NCI-H2196 treated with DMSO at 0.1 percent for 48 hours (cell line): ENCODE data around the gene NDUFA6.
"Not testable (repeated sequence)": the region's sequence is repeated elsewhere in the genome, so short reads cannot be mapped to it uniquely, and the experiment has no call there.

Source experiments
- DNase-seq: peaks from one replicate; lab custom pipeline; 2025; ENCODE audit not compliant: unreplicated experiment; lab: John Stamatoyannopoulos, UW

NDUFA6 gene

GRCh38 chr22:42114721-42115120 is 24.1 kb upstream of the NDUFA6 start:
- DNase-seq = no peak

DNA sequence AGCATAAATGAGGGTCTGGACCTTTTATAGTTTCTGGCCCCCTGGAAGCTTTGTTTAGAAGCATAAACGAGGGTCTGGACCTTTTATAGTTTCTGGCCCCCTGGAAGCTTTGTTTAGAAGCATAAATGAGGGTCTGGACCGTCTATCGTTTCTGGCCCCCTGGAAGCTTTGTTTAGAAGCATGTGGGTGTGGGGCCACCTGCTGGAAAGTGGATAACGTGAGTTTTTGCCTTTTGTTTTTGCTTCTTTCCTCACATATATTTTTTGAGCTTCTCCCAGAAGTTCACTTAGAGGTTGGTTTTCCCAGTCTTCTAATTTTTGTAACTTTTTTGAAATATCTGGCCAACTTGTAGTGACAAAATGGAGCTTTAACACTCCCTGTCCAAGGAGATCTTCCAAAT is 22.2 kb upstream of the NDUFA6 start:
- not testable (repeated sequence) for DNase-seq

- no peak for DNase-seq
Measured at GRCh38 chr22:42111798-42112197, 21.2 kb upstream of the NDUFA6 start.

GRCh38 chr22:42108848-42109247 is 18.3 kb upstream of the NDUFA6 start:
- DNase-seq = no peak

DNA sequence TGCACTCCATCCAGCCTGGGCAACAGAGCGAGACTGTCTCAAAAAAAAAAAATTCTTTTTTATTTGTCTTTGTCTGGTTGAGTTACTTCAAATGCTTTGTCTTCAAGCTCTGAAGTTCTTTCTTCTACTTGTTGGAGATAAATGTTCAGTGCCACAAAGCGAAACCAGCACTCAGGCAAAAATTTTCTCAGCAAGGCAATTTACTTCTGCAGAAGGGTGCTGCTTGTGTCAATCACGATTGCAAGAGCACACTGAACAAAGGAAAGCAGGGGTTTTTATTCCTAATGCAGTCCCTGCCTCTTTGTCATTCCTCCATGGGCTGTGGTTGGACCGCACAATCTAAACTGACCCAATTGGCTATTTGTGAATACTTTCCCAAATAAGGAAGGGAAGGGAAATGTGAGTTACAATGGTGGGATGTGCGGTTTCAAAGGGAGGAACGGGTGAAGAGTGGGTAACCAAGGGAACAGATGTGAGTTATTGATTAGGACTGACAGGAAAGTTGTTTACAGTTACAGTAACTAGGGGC is 13.8 kb upstream of the NDUFA6 start:
- DNase-seq = not testable (repeated sequence)

DNA sequence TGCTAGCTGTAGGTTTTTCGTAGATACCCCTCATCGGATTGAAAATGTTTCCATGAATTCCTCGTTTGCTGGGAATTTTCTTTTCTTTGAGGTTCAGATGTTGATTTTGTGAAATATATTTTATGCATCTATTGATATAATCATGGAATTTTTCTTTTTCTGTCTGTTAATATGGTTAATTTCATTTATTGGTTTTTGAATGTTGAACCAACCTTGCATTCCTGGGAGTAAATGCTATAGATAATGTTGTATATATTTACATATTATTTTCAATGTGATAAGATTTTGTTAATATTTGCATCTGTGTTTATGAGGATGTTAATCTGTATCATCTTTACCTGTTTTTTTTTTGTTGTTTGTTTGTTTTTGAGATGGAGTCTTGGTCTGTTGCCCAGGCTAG is 10.6 kb upstream of the NDUFA6 start:
- DNase-seq = no peak

DNA sequence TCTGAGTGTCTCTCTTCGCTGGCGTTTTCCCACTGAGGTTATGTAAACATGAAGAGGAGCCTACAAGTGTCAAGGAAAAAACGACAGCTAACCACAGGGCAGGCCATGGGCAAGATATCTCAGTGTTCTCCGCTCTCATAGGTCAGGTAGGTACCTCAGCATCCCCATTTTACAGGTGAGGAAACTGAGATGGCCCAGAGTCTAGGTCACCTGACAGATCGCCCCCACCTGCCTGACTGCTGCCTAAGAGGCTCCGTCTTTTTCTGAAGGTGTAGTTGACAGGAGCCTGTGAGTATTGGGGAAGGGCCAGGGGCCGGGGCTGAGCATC is 847 bp upstream of the NDUFA6 start:
- DNase-seq = no peak

DNA sequence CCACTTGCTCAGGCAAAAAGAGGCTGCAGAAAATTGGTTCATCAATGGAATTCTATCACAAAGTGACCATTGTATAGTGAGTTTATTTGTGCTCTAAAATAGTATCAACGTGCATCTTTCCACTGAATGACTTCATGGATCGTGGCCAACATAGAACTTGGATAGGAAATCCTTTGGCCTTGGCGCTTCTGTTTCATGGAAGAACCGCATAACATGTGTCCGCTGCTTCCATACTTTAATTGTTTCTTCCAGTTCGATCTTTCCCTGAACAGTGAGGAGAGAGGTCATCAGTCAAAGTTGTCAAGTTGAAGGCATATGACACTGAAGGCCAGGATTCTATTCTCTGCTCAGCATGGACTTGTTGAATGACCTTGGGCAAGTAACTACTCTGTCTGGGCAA is 4.5 kb downstream of the NDUFA6 start:
- DNase-seq = no peak

DNA sequence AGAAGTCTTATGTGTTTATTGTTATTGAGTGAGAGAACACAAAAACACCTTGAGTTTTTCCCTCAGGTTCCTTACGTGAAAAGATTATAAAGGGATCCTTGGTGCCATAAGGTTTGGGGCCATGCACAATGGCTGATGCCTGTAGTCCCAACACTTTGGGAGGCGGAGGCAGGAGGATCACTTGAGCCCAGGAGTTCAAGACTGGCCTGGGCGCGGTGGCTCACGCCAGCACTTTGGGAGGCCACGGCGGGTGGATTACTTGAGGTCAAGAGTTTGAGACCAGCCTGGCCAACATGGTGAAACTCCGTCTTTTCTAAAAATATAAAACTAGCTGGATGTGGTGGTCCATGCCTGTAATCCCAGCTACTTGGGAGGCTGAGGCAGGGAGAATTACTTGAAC is 5.7 kb downstream of the NDUFA6 start:
- DNase-seq = no peak

GRCh38 chr22:42083119-42083518 is 7.5 kb downstream of the NDUFA6 start:
- DNase-seq = no peak

DNA sequence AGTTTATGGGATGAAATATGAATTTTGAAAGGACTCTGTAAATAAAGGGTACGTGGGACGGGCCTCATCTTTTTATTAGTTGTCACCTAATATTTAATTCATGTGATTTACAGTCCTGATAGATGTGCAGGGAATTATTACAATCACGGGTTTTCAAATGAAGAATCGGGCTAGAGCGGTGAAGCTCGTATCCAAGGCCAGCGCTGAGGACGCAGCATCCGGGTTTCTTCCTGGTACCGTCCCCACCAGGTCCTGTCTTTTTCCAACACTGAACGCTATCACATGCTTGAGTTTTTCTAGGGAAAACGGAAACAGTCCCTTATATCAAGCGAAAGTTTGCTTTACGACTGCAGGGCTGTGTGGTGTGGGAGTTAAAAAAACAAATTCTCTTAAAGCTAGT is 10.3 kb downstream of the NDUFA6 start:
- DNase-seq = no peak

DNA sequence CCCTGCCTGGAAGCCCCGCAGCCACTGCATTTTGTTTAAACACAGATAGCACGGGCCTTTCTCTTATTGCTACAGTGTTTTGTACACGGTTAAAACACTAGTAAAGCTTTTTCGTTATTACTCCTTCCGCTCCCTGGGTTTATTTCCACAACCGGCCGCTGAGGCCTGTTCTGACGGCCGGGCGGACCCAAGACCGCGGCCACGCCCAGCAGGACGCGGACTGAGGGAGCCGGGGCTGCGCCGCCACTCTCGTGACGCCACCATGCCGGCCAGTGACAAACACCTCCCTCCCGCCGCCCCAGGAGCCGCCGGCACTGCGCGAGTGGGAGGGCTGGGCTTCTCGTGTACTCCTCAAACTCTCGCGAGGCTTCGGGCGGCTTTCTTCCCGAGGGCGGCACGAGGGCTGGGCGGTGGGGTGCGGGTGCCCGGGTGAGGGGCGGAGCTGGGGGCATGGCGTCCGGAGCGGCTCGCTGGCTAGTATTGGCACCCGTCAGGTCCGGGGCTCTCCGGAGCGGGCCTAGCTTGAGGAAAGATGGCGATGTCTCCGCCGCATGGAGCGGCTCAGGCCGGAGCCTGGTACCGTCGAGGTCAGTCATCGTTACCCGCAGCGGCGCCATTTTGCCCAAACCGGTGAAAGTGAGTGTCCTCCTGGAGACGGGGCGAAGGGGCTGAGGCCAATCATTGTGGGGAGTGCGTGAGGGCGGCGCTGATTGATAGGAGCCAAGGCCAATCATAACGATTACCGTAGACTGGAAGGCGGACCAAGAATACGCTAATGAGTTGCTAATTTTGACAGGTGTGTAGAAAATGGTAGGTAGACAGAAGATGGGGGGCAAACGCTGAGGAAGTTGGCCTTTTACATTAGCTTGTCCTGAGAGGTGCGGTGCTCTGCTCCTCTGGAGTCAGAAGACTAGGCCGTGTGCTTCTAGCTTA is 11.0 kb downstream of the NDUFA6 start, which contains the start of gene SMDT1:
Gene SMDT1 (plus strand): TSS at position 382 of the 933 bp plus-strand sequence. CDS start 69 bp downstream, at position 451.
- DNase-seq = peak; percentile 97

DNA sequence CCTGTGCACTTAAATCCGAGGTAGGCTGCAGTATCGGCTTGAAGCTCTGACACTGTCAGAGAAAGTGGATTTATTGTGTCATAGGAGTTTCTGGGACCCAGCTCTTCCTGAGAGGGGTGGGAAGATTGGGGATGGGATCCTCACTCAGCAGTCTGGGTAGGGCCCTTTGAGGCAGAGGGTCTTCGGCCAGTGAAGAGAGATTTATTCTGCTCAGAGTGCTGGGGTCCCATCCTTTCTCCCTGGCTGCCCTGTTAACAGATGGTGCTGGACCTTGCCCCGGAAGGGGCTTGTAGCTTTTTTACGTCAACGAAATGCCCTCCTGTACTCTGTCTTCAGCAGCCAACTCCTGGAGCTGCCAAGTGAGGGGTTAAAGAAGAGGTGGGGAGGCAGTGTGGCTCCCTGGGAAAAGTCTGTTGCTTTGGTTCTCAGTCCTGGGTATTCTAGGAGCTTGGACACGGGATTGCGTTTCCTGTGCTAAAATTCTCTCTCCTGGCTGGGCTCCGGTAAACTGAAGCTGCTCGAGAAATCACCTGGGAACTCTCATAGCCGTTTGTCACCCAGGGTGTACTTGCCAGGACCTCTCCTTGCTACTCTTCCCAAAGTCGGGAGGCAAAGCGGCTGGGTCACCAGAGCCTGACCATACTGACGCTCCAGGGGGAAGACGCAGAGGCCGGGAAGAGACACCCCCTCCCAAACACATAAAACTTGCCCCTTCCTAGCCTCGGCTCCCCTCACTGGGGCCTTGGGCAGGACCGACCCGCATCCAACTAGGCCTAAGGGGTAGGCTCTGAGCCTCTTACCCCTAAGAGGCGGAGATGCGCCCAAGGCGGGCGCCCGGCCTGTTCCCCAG is 11.9 kb downstream of the NDUFA6 start:
- no peak for DNase-seq

DNA sequence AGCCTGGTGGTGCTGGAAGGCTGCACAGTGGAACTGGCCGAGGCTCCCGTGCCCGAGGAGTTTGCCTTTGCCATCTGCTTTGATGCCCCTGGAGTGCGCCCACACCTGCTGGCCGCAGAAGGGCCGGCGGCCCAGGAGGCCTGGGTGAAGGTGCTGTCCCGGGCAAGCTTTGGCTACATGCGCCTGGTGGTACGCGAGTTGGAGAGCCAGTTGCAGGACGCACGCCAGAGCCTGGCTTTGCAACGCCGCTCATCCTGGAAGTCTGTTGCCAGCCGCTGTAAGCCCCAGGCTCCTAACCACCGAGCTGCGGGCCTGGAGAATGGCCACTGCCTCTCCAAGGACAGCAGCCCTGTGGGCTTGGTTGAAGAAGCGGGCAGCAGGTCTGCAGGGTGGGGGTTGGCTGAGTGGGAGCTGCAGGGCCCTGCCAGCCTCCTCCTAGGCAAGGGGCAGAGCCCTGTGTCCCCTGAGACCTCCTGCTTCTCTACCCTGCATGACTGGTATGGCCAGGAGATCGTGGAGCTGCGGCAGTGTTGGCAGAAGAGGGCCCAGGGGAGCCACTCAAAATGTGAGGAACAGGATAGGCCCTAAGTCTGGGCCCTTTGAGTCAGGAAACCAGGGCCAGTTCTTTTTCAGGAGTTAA is 13.0 kb downstream of the NDUFA6 start:
- no peak for DNase-seq

- no peak for DNase-seq
Measured at GRCh38 chr22:42076764-42077485, 13.6 kb downstream of the NDUFA6 start.

- DNase-seq = no peak
Measured at GRCh38 chr22:42074846-42075676, 15.5 kb downstream of the NDUFA6 start.

- DNase-seq = no peak
Measured at GRCh38 chr22:42074132-42074811, 16.3 kb downstream of the NDUFA6 start, which contains the start of gene PHETA2. Gene PHETA2 (plus strand): TSS chr22:42074248. CDS start chr22:42077294, 3,046 bp downstream.

DNA sequence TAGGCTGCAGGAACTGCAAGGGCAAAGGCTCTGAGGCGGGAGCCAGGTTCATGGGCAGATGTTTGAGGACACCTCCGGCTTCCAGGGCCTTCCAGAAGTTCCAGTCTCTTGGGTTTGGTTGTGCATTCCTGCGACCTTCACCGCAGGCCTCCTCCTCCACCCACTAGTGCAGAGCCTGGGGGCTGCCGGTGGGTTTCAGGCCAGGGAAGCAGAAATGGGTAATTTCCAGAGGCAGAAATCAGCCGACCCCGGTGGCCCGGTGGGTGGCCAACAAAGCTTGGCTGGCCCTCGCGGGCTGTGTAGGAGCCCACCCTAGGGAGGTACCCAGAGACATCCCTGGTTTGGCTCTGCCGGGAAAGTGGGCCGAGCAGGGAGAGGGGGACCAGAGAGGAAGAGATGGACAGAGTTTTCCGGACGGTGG is 16.9 kb downstream of the NDUFA6 start:
- DNase-seq = no peak
